H9 (cell line): ENCODE results near the gene SH3RF2. TPM values are rescaled to one million over a fixed set of nuclear protein-coding genes. Genes with fewer than 3 reads are reported as not detected.

Experiments used
- DNase-seq: peaks from one replicate; pipeline ENCODE4 v3.0.0-alpha.2; 2017
- H2AFZ ChIP-seq: one replicate; pipeline ENCODE4 v1.6.1; 2013; ENCODE audit warnings: mild to moderate bottlenecking, low read length, control low read depth, moderate library complexity
- H2AK5ac ChIP-seq: 2 replicates; pipeline ENCODE4 v1.6.1; 2013; ENCODE audit warnings: low read length, control low read depth, mixed read lengths; ENCODE audit not compliant: insufficient read length
- H2BK120ac ChIP-seq: one replicate; pipeline ENCODE4 v1.6.1; 2013; ENCODE audit warnings: low read depth, mild to moderate bottlenecking, low read length, control low read depth, inconsistent platforms; ENCODE audit not compliant: poor library complexity, severe bottlenecking
- H2BK12ac ChIP-seq: 2 replicates; pipeline ENCODE4 v1.6.1; 2013; ENCODE audit warnings: low read length, control low read depth, mixed read lengths, low read depth; ENCODE audit not compliant: insufficient read length
- H2BK15ac ChIP-seq: 2 replicates; pipeline ENCODE4 v1.6.1; 2013; ENCODE audit warnings: low read depth, low read length, control low read depth
- H2BK20ac ChIP-seq: one replicate; pipeline ENCODE4 v1.6.1; 2013; ENCODE audit warnings: low read depth, mild to moderate bottlenecking, low read length, control low read depth, inconsistent platforms; ENCODE audit not compliant: poor library complexity, severe bottlenecking
- H2BK5ac ChIP-seq: 2 replicates; pipeline ENCODE4 v1.6.1; 2013; ENCODE audit warnings: low read length, control low read depth, mixed read lengths; ENCODE audit not compliant: insufficient read length
- H3K14ac ChIP-seq: 2 replicates; pipeline ENCODE4 v1.6.1; 2013; ENCODE audit warnings: low read length, control low read depth; ENCODE audit not compliant: insufficient read depth
- H3K18ac ChIP-seq: 2 replicates; pipeline ENCODE4 v1.6.1; 2013; ENCODE audit warnings: low read depth, mild to moderate bottlenecking, mixed read lengths, low read length, control low read depth; ENCODE audit not compliant: insufficient read length
- H3K23ac ChIP-seq: 2 replicates; pipeline ENCODE4 v1.6.1; 2013; ENCODE audit warnings: low read length, control low read depth, mixed read lengths, low read depth; ENCODE audit not compliant: insufficient read length
- H3K23me2 ChIP-seq: 2 replicates; pipeline ENCODE4 v1.6.1; 2013; ENCODE audit warnings: low read depth, mild to moderate bottlenecking, mixed read lengths, low read length, control low read depth; ENCODE audit not compliant: insufficient read length, poor library complexity, severe bottlenecking
- H3K27ac ChIP-seq: 2 replicates; pipeline ENCODE4 v1.5.1; 2013; ENCODE audit warnings: low read length, control low read depth, mixed read lengths, low read depth; ENCODE audit not compliant: insufficient read length
- H3K27me3 ChIP-seq: 2 replicates; pipeline ENCODE4 v1.6.1; 2013; ENCODE audit warnings: low read length, control low read depth, inconsistent platforms; ENCODE audit not compliant: insufficient read depth
- H3K4ac ChIP-seq: 2 replicates; pipeline ENCODE4 v1.6.1; 2013; ENCODE audit warnings: low read depth, mild to moderate bottlenecking, control low read depth, inconsistent platforms, low read length, moderate library complexity
- H3K4me1 ChIP-seq: 2 replicates; pipeline ENCODE4 v1.6.1; 2013; ENCODE audit warnings: low read length, control low read depth, inconsistent platforms; ENCODE audit not compliant: insufficient read depth
- H3K4me2 ChIP-seq: 2 replicates; pipeline ENCODE4 v1.6.1; 2013; ENCODE audit warnings: low read length, control low read depth, mixed read lengths; ENCODE audit not compliant: insufficient read length, insufficient read depth
- H3K56ac ChIP-seq: 2 replicates; pipeline ENCODE4 v1.6.1; 2013; ENCODE audit warnings: low read depth, mild to moderate bottlenecking, mixed read lengths, low read length, control low read depth; ENCODE audit not compliant: insufficient read length
- H3K79me1 ChIP-seq: 2 replicates; pipeline ENCODE4 v1.6.1; 2013; ENCODE audit warnings: low read depth, mild to moderate bottlenecking, moderate library complexity, low read length, control low read depth, inconsistent platforms; ENCODE audit not compliant: insufficient read depth, poor library complexity, severe bottlenecking
- H3K79me2 ChIP-seq: 2 replicates; pipeline ENCODE4 v1.6.1; 2013; ENCODE audit warnings: low read length, control low read depth, inconsistent platforms; ENCODE audit not compliant: insufficient read depth
- H3K9ac ChIP-seq: 2 replicates; pipeline ENCODE4 v1.6.1; 2013; ENCODE audit warnings: low read length, control low read depth, mixed read lengths; ENCODE audit not compliant: insufficient read length; ENCODE audit errors: extremely low read depth
- H3K9me3 ChIP-seq: one replicate; pipeline ENCODE4 v1.6.1; 2013; ENCODE audit warnings: low read depth, low read length, inconsistent platforms; ENCODE audit not compliant: control insufficient read depth
- H3T11ph ChIP-seq: one replicate; pipeline ENCODE4 v1.6.1; 2013; ENCODE audit warnings: mild to moderate bottlenecking, low read length, control low read depth, inconsistent platforms
- H4K20me1 ChIP-seq: one replicate; pipeline ENCODE4 v1.6.1; 2013; ENCODE audit not compliant: control insufficient read depth, insufficient read length, insufficient read depth
- H4K5ac ChIP-seq: 2 replicates; pipeline ENCODE4 v1.6.1; 2013; ENCODE audit warnings: low read depth, mild to moderate bottlenecking, mixed read lengths, low read length, control low read depth; ENCODE audit not compliant: insufficient read length
- H4K8ac ChIP-seq: replicated peaks from 2 replicates; pipeline ENCODE4 v1.6.1; 2013; ENCODE audit warnings: low read length, control low read depth, mixed read lengths, low read depth; ENCODE audit not compliant: insufficient read length
- H4K91ac ChIP-seq: 2 replicates; pipeline ENCODE4 v1.6.1; 2013; ENCODE audit warnings: low read depth, mild to moderate bottlenecking, moderate library complexity, mixed read lengths, low read length, control low read depth; ENCODE audit not compliant: insufficient read length
- H3K27ac Mint-ChIP-seq, 3 experiments: 2 replicates in 2 of 3; 3 replicates in 1 of 3; pipeline ENCODE4 v1.8.0; 2020 to 2021; ENCODE audit warnings: mixed read lengths in 3 of 3, mild to moderate bottlenecking in 1 of 3, moderate library complexity in 1 of 3
- H3K27me3 Mint-ChIP-seq: 2 replicates; pipeline ENCODE4 v1.8.0; 2021; ENCODE audit warnings: low read depth, mild to moderate bottlenecking, moderate library complexity, mixed read lengths
- H3K36me3 Mint-ChIP-seq, 3 experiments: 2 replicates in 2 of 3; 3 replicates in 1 of 3; pipeline ENCODE4 v1.8.0; 2020 to 2021; ENCODE audit warnings: low read depth in 3 of 3, mixed read lengths in 3 of 3; ENCODE audit not compliant: insufficient read depth in 1 of 3
- H3K4me1 Mint-ChIP-seq, 2 experiments: 2 replicates each; pipeline ENCODE4 v1.8.0; 2020; ENCODE audit warnings: mixed read lengths in 2 of 2
- H3K4me3 Mint-ChIP-seq, 2 experiments: 2 replicates in 1 of 2; 3 replicates in 1 of 2; pipeline ENCODE4 v1.8.0; 2020 to 2021; ENCODE audit warnings: mild to moderate bottlenecking in 2 of 2, mixed read lengths in 2 of 2, moderate library complexity in 1 of 2
- H3K9me3 Mint-ChIP-seq, 2 experiments: 2 replicates in 1 of 2; 3 replicates in 1 of 2; pipeline ENCODE4 v1.8.0; 2020; ENCODE audit warnings: mild to moderate bottlenecking in 2 of 2, mixed read lengths in 2 of 2, moderate library complexity in 1 of 2
- CTCF ChIP-seq: fragments of 200-600 bp; sonication (generic); conservative IDR thresholded peaks from 3 replicates; pipeline ENCODE4 v1.8.0; 2021; ENCODE audit warnings: antibody characterized with exemption, mild to moderate bottlenecking
- WGBS: extraction: QIAGEN DNeasy Blood & Tissue Kit; methylation state at CpG from one replicate; pipeline ENCODE4 v1.1.7; 2013; ENCODE audit warnings: missing lambda C conversion rate, low lambda C conversion rate, mixed read lengths; ENCODE audit not compliant: insufficient read length; ENCODE audit errors: extremely low coverage; 5-methylcytosine and 5-hydroxymethylcytosine counted together
- total RNA-seq: library from RNA; stranded (reverse); gene quantifications from 2 replicates; pipeline ENCODE4 v1.2.1, GENCODE V29; 2021

Gene SH3RF2
- total RNA-seq, 1 experiment from 2014 or later, result 0.66 TPM

DNA sequence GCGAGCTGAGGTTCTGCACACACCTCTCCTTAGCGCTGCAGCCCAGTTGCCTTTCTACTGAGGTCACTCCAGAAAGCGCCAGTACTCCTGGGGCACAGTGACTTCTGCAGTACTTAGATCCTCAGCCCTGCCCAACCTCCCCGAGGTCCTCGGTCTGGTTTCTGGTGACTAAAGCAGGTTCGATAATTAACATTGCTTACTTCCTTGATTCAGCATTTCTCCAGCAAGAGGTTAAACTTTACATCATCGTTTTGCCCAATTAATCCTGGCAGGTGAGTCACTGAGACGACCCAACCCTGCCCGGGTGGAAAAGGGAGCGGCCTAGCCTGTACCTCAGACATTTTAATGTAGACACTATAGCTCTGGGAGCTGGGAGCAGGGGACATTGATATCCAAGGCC lies 91.4 kb downstream of the SH3RF2 start:
- no peak overlapping the region for H3K9ac ChIP-seq
- H2BK12ac ChIP-seq, result no peak overlapping the region

More for the DNA sequence above, 91.4 kb downstream of the SH3RF2 start:
- Histone ChIP-seq H3K79me1 (no peaks in the 10 kb centered on the region), H3K9me3 (no peaks in the 10 kb centered on the region), H2BK120ac (no peak overlapping the region), H4K5ac (no peak overlapping the region), H3K56ac (no peak overlapping the region), H2BK20ac (no peak overlapping the region), H3K27ac (no peak overlapping the region), H3K18ac (no peak overlapping the region), H3T11ph (no peak overlapping the region), H3K79me2 (no peaks in the 10 kb centered on the region), H3K14ac (no peak overlapping the region), H4K91ac (no peak overlapping the region), H2BK5ac (no peak overlapping the region), H2BK15ac (no peak overlapping the region), H3K4me1 (peaks cover 5% of the 10 kb centered on the region), H3K23me2 (no peaks in the 10 kb centered on the region), H3K23ac (no peak overlapping the region), H2AK5ac (no peak overlapping the region), H2AFZ (no peak overlapping the region), H3K4ac (no peak overlapping the region), H3K27me3 (no peaks in the 10 kb centered on the region), H3K4me2 (no peak overlapping the region), H4K8ac (no peak overlapping the region), H4K20me1 (no peaks in the 10 kb centered on the region)
- TF ChIP-seq CTCF, result no peak
- WGBS, result no CpG with 5 or more reads among the region's 10 CpGs
- no peak for DNase-seq
- Mint-ChIP-seq H3K27me3 (no peaks in the 10 kb centered on the region; the same call in 1 of the 2 replicates), H3K27ac (peak overlapping the region in 2 of 3 experiments; percentile 15 to 83; a peak in 2 of 7 replicates), H3K4me3 (no peak overlapping the region; a peak in 1 of 5 replicates), H3K9me3 (no peaks in the 10 kb centered on the region; a peak in 1 of 5 replicates), H3K4me1 (peaks cover 46 to 51% of the 10 kb centered on the region in 2 experiments), H3K36me3 (no peaks in the 10 kb centered on the region)
